Mesenchymal stem cell (in vitro differentiated cells and primary cell): ENCODE results near the gene QPRT. TPM values are rescaled to one million over a fixed set of nuclear protein-coding genes. Genes with fewer than 3 reads are reported as not detected.
"Not testable (repeated sequence)": the region's sequence is repeated elsewhere in the genome, so short reads cannot be mapped to it uniquely, and the experiment has no call there.

Experiments
- DNase-seq: peaks from one replicate; pipeline ENCODE4 v3.0.0-alpha.2; 2013
- H2AFZ ChIP-seq: one replicate; pipeline ENCODE4 v1.6.1; 2013; ENCODE audit warnings: low read depth, mild to moderate bottlenecking, control low read depth, inconsistent platforms, low read length, moderate library complexity
- H2AK5ac ChIP-seq: 2 replicates; pipeline ENCODE4 v1.6.1; 2013; ENCODE audit warnings: low read length, moderate library complexity, mild to moderate bottlenecking, inconsistent platforms; ENCODE audit not compliant: severe bottlenecking
- H2BK120ac ChIP-seq: one replicate; pipeline ENCODE4 v1.6.1; 2013; ENCODE audit warnings: low read depth, mild to moderate bottlenecking, inconsistent platforms, low read length, moderate library complexity
- H2BK12ac ChIP-seq, 2 experiments: one replicate each; pipeline ENCODE4 v1.6.1; 2013; ENCODE audit warnings: inconsistent platforms in 2 of 2, low read length in 2 of 2, mild to moderate bottlenecking in 2 of 2, moderate library complexity in 2 of 2, control low read depth in 1 of 2
- H2BK15ac ChIP-seq: one replicate; pipeline ENCODE4 v1.6.1; 2013; ENCODE audit warnings: mild to moderate bottlenecking, low read depth, inconsistent platforms; ENCODE audit not compliant: poor library complexity, severe bottlenecking
- H2BK5ac ChIP-seq: 2 replicates; pipeline ENCODE4 v1.6.1; 2013; ENCODE audit warnings: low read depth, mild to moderate bottlenecking, low read length, control low read depth, inconsistent platforms; ENCODE audit not compliant: poor library complexity, severe bottlenecking
- H3K14ac ChIP-seq, 2 experiments: one replicate each; pipeline ENCODE4 v1.6.1; 2013; ENCODE audit warnings: inconsistent platforms in 2 of 2, low read length in 2 of 2, control low read depth in 1 of 2, mild to moderate bottlenecking in 1 of 2, moderate library complexity in 1 of 2
- H3K18ac ChIP-seq, 2 experiments: one replicate each; pipeline ENCODE4 v1.6.1; 2013; ENCODE audit warnings: inconsistent platforms in 2 of 2, low read length in 2 of 2, control low read depth in 1 of 2, low read depth in 1 of 2, mild to moderate bottlenecking in 1 of 2
- H3K23ac ChIP-seq, 2 experiments: one replicate each; pipeline ENCODE4 v1.6.1; 2013; ENCODE audit warnings: inconsistent platforms in 2 of 2, low read length in 2 of 2, mild to moderate bottlenecking in 2 of 2, moderate library complexity in 2 of 2, control low read depth in 1 of 2
- H3K27ac ChIP-seq: 2 replicates; pipeline ENCODE4 v1.5.1; 2013; ENCODE audit warnings: mild to moderate bottlenecking, moderate library complexity, low read length, control low read depth, inconsistent platforms; ENCODE audit not compliant: poor library complexity, severe bottlenecking
- H3K27me3 ChIP-seq, 2 experiments: 2 replicates each; pipeline versions ENCODE4 v1.6.1 to v1.7.0; 2013; ENCODE audit warnings: low read length in 2 of 2, mild to moderate bottlenecking in 2 of 2, moderate library complexity in 2 of 2, control low read depth in 1 of 2, inconsistent platforms in 1 of 2; ENCODE audit not compliant: control insufficient read depth in 1 of 2, insufficient read depth in 1 of 2
- H3K36me3 ChIP-seq, 2 experiments: 2 replicates each; pipeline versions ENCODE4 v1.6.1 to v1.7.0; 2013; ENCODE audit warnings: low read length in 2 of 2, control low read depth in 1 of 2, inconsistent platforms in 1 of 2, low read depth in 1 of 2, mild to moderate bottlenecking in 1 of 2; ENCODE audit not compliant: insufficient read depth in 2 of 2, control insufficient read depth in 1 of 2
- H3K4ac ChIP-seq, 2 experiments: one replicate each; pipeline ENCODE4 v1.6.1; 2013; ENCODE audit warnings: inconsistent platforms in 2 of 2, low read length in 2 of 2, mild to moderate bottlenecking in 2 of 2, moderate library complexity in 2 of 2, control low read depth in 1 of 2, low read depth in 1 of 2
- H3K4me1 ChIP-seq: 2 replicates; pipeline ENCODE4 v1.6.1; 2013; ENCODE audit warnings: low read depth, low read length, control low read depth; ENCODE audit not compliant: control insufficient read depth, insufficient read depth
- H3K4me2 ChIP-seq: 2 replicates; pipeline ENCODE4 v1.6.1; 2013; ENCODE audit warnings: low read length, mild to moderate bottlenecking, inconsistent platforms; ENCODE audit not compliant: poor library complexity, severe bottlenecking
- H3K4me3 ChIP-seq, 2 experiments: 2 replicates each; pipeline versions ENCODE4 v1.5.1 to v1.7.0; 2013; ENCODE audit warnings: low read length in 2 of 2, mild to moderate bottlenecking in 2 of 2, control low read depth in 1 of 2, low read depth in 1 of 2; ENCODE audit not compliant: insufficient read depth in 1 of 2
- H3K79me1 ChIP-seq: replicated peaks from 2 replicates; pipeline ENCODE4 v1.6.1; 2013; ENCODE audit warnings: mild to moderate bottlenecking, control low read depth, low read length, inconsistent platforms; ENCODE audit not compliant: poor library complexity, severe bottlenecking
- H3K9ac ChIP-seq: 2 replicates; pipeline ENCODE4 v1.7.0; 2013; ENCODE audit warnings: mild to moderate bottlenecking, low read length, moderate library complexity
- H3K9me3 ChIP-seq: 2 replicates; pipeline ENCODE4 v1.7.0; 2013; ENCODE audit warnings: mild to moderate bottlenecking, low read length; ENCODE audit not compliant: control insufficient read depth
- H4K8ac ChIP-seq: one replicate; pipeline ENCODE4 v1.6.1; 2013; ENCODE audit warnings: inconsistent platforms, mild to moderate bottlenecking, low read length, moderate library complexity
- H4K91ac ChIP-seq: one replicate; pipeline ENCODE4 v1.6.1; 2013; ENCODE audit warnings: mild to moderate bottlenecking, low read length, inconsistent platforms
- WGBS: methylation state at CpG from one replicate; pipeline ENCODE4 v1.1.7; 2013; ENCODE audit warnings: mixed read lengths; 5-methylcytosine and 5-hydroxymethylcytosine counted together
- polyA plus RNA-seq, 2 experiments: library from polyadenylated mRNA; stranded (reverse); fragments of 200-250 nt; gene quantifications; one replicate each; pipeline ENCODE4 v1.2.3, GENCODE V29; 2013

Gene QPRT
- 326 TPM for polyA plus RNA-seq (2013, experiment 1 of 2)
- polyA plus RNA-seq (2013, experiment 2 of 2), result 319 TPM

GRCh38 chr16:29678691-29679267 is at the start of gene QPRT:
TSS of gene QPRT (plus strand) at chr16:29679180. CDS start at chr16:29679198, 18 bp downstream.
- Histone ChIP-seq H3K4me1 (peaks cover 25% of the 10 kb centered on the region), H4K91ac (peak within 1 kb of the TSS; percentile 97), H3K36me3 (peaks cover 0 to 29% of the 10 kb centered on the region in 2 experiments), H3K4me2 (peak within 1 kb of the TSS; percentile 36), H3K9ac (peak within 1 kb of the TSS; percentile 91), H3K18ac (peak within 1 kb of the TSS; percentile 96 to 97), H2BK12ac (peak within 1 kb of the TSS; percentile 54 to 94), H4K8ac (peak within 1 kb of the TSS; percentile 96), H2BK120ac (peak within 1 kb of the TSS; percentile 97), H3K4me3 (peak within 1 kb of the TSS; percentile 69 to 80), H2BK5ac (peak within 1 kb of the TSS; percentile 93), H3K4ac (peak within 1 kb of the TSS; percentile 79 to 98), H3K14ac (peak within 1 kb of the TSS in 1 of 2 experiments; percentile 93), H3K27ac (peak within 1 kb of the TSS; percentile 97), H3K79me1 (no peaks in the 10 kb centered on the region), H2AFZ (no peak within 1 kb of the TSS), H3K27me3 (no peaks in the 10 kb centered on the region), H2AK5ac (peak within 1 kb of the TSS; percentile 88), H2BK15ac (peak within 1 kb of the TSS; percentile 86), H3K23ac (no peak within 1 kb of the TSS), H3K9me3 (no peaks in the 10 kb centered on the region)
- DNase-seq, result peak; percentile 90
- 24% methylated on average over 4 of the region's 5 CpGs for WGBS

DNA sequence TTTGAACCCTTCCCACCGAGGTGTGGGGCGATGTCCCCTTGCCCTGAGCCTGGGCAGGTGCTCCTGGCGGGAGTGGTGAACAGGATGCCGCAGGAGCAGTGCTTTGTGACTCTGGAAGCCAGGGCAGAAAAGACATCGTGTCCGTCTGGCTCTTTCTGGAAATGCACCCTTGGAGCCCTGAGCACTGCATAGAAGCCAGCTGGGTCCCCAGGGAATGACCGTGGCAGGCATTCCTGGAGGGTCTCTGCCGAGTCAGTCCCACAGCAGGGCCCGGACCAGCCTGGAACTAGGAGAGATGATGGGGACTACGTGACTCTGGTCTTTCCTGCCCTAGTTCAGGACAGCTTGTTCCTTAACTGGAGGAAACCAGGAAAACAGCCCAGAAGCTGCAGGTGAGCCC is 49.7 kb upstream of the QPRT start:
- 81% methylated on average over 9 of the region's 10 CpGs for WGBS
- not testable (repeated sequence) for H2BK15ac ChIP-seq

GRCh38 chr16:29631658-29632057 is 47.3 kb upstream of the QPRT start:
- H3K79me1 ChIP-seq, H3K27me3 ChIP-seq, H2BK15ac ChIP-seq, H3K4ac ChIP-seq, H3K18ac ChIP-seq, H3K9me3 ChIP-seq, H2BK12ac ChIP-seq, H2BK120ac ChIP-seq, H3K9ac ChIP-seq, H4K91ac ChIP-seq, H3K4me1 ChIP-seq, H3K27ac ChIP-seq, H2AK5ac ChIP-seq, H2AFZ ChIP-seq, H3K14ac ChIP-seq, H3K4me3 ChIP-seq, DNase-seq, H3K23ac ChIP-seq, H3K4me2 ChIP-seq, H2BK5ac ChIP-seq, H3K36me3 ChIP-seq, H4K8ac ChIP-seq: not testable (repeated sequence)
- 83% methylated on average over 18 of the region's 20 CpGs for WGBS

More for the DNA sequence above, 49.7 kb upstream of the QPRT start:
- not testable (repeated sequence) for H3K18ac ChIP-seq, H2BK120ac ChIP-seq, H2AFZ ChIP-seq, H3K9ac ChIP-seq, H3K27ac ChIP-seq, H3K4me1 ChIP-seq, H3K36me3 ChIP-seq, H2BK12ac ChIP-seq, H3K4ac ChIP-seq, H3K9me3 ChIP-seq, H4K8ac ChIP-seq, H3K23ac ChIP-seq, H2BK5ac ChIP-seq, DNase-seq, H3K14ac ChIP-seq, H3K27me3 ChIP-seq, H4K91ac ChIP-seq, H2AK5ac ChIP-seq, H3K79me1 ChIP-seq, H3K4me2 ChIP-seq, H3K4me3 ChIP-seq

GRCh38 chr16:29635902-29636301 is 43.1 kb upstream of the QPRT start:
- H3K36me3 ChIP-seq, H2BK5ac ChIP-seq, H3K23ac ChIP-seq, H4K8ac ChIP-seq, H2BK15ac ChIP-seq, H3K14ac ChIP-seq, H4K91ac ChIP-seq, H3K9me3 ChIP-seq, H2BK12ac ChIP-seq, H3K9ac ChIP-seq, H2AFZ ChIP-seq, H3K4me2 ChIP-seq, H3K79me1 ChIP-seq, H3K4me1 ChIP-seq, H3K18ac ChIP-seq, H2AK5ac ChIP-seq, H3K27me3 ChIP-seq, DNase-seq, H3K4ac ChIP-seq, H2BK120ac ChIP-seq, H3K4me3 ChIP-seq, H3K27ac ChIP-seq: not testable (repeated sequence)
- WGBS, result 86% methylated on average over 15 of the region's 16 CpGs
